ENCODE data around the gene MRAP. TPM values are rescaled to one million over a fixed set of nuclear protein-coding genes. Genes with fewer than 3 reads are reported as not detected.

Gene MRAP
- total RNA-seq, 1 experiment from 2014 or later, result not detected

DNA sequence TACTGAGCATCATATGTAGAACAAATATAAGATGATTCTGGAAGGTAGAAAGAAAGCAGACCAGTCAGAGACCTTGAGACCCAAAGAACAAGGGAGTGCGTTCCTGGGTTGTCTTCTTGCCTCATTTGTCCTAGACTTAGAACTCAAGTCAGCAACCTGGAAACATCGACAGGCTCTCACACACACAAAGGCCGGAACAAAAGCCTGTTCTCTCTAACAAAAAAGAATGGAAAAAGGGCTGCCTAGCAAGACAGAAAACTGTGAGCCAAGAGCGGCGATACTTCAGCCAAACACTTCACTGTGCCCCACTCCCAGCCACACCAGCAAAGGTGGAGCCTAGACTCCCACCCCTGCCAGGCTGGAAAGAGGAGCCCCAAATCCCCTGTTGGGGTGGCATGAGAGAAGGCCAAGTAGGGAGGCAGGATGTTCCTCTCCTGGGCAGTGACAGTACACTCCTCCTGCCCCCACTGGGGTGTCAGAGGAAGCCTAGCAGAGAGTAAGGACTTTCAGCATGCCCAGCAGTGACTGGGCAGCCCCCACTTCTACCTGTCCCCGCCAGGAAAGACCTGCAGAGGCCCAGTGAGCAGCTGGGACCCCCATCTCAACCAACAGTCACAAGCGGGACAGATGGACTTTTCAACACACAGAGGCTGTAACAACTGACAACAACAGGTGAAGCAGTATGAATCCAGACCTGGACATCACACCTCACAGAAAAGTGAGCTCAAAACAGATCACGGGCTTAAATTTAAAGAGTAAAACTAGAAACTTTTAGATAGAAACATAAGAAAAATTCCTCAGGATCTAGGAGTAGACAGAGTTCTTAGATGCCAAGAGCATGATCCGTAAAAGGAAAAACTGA lies 33.0 kb downstream of the MRAP start:
- intact Hi-C loops (cut with micrococcal nuclease; ENCODE audit: unreplicated experiment), result no loop called here
- Histone ChIP-seq H2AFZ (no peak overlapping the region), H3K27me3 (ENCODE audit: insufficient read depth, low read depth) (no peaks in the 10 kb centered on the region), H3K79me2 (ENCODE audit: low read depth) (no peaks in the 10 kb centered on the region), H3K4me1 (replicated peaks; ENCODE audit: insufficient read depth) (no peaks in the 10 kb centered on the region), H3F3A (ENCODE audit: insufficient read depth, low read depth) (no peaks in the 10 kb centered on the region; the same call in 1 of the 2 replicates), H4K20me1 (ENCODE audit: insufficient read depth) (0 out of 2 replicates have a peak, but pooled peaks cover 3% of the 10 kb centered on the region), H3K9me2 (ENCODE audit: insufficient read depth) (no peaks in the 10 kb centered on the region), H3K36me3 (ENCODE audit: low read depth) (no peaks in the 10 kb centered on the region), H3K4me2 (no peak overlapping the region), H3K4me3 (no peak overlapping the region), H3K9me3 (ENCODE audit: insufficient read depth, low read depth) (no peaks in the 10 kb centered on the region), H3K27ac (no peak overlapping the region)
- POLR2A ChIA-PET (ENCODE audit: unreplicated experiment), result interaction anchor here (0.6 kb wide), 1 partner anchor 11 kb away, joined by 8 read pairs; no protein-coding TSS in a partner anchor
- no peak for TF ChIP-seq EZH2 (IDR thresholded peaks at IDR 0.05; ENCODE audit: low read depth)
- TF ChIP-seq, protein P1, sequence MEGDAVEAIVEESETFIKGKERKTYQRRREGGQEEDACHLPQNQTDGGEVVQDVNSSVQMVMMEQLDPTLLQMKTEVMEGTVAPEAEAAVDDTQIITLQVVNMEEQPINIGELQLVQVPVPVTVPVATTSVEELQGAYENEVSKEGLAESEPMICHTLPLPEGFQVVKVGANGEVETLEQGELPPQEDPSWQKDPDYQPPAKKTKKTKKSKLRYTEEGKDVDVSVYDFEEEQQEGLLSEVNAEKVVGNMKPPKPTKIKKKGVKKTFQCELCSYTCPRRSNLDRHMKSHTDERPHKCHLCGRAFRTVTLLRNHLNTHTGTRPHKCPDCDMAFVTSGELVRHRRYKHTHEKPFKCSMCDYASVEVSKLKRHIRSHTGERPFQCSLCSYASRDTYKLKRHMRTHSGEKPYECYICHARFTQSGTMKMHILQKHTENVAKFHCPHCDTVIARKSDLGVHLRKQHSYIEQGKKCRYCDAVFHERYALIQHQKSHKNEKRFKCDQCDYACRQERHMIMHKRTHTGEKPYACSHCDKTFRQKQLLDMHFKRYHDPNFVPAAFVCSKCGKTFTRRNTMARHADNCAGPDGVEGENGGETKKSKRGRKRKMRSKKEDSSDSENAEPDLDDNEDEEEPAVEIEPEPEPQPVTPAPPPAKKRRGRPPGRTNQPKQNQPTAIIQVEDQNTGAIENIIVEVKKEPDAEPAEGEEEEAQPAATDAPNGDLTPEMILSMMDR (conservative IDR thresholded peaks at IDR 0.05), result no peak
- BruUV-seq (replicated peaks), result no TSS peak
- CTCF ChIA-PET, result no interaction called here
- DNase-seq, result no peak

GRCh38 chr21:32332463-32332951 lies 33.9 kb downstream of the MRAP start:
- DNase-seq, result no peak
- no peaks in the 10 kb centered on the region for H3K79me2 ChIP-seq (ENCODE audit: low read depth)
- no peak overlapping the region for H2AFZ ChIP-seq
- no peaks in the 10 kb centered on the region for H3K27me3 ChIP-seq (ENCODE audit: insufficient read depth, low read depth)
- ChIA-PET CTCF (no interaction called here), POLR2A (ENCODE audit: unreplicated experiment) (interaction anchor here (0.6 kb wide), 1 partner anchor 12 kb away, joined by 8 read pairs; no protein-coding TSS in a partner anchor)
- no TSS peak for BruUV-seq (replicated peaks)
- 0 out of 2 replicates have a peak, but pooled peaks cover 3% of the 10 kb centered on the region for H4K20me1 ChIP-seq (ENCODE audit: insufficient read depth)
- no peaks in the 10 kb centered on the region for H3K36me3 ChIP-seq (ENCODE audit: low read depth)
- intact Hi-C loops (cut with micrococcal nuclease; ENCODE audit: unreplicated experiment), result no loop called here
- H3K27ac ChIP-seq, result no peak overlapping the region
- H3K9me3 ChIP-seq (ENCODE audit: insufficient read depth, low read depth), result no peaks in the 10 kb centered on the region
- no peaks in the 10 kb centered on the region for H3K4me1 ChIP-seq (replicated peaks; ENCODE audit: insufficient read depth)
- TF ChIP-seq, protein P1 (conservative IDR thresholded peaks at IDR 0.05), result no peak
- no peak for TF ChIP-seq EZH2 (IDR thresholded peaks at IDR 0.05; ENCODE audit: low read depth)
- no peaks in the 10 kb centered on the region for H3K9me2 ChIP-seq (ENCODE audit: insufficient read depth)
- no peaks in the 10 kb centered on the region; the same call in 1 of the 2 replicates for H3F3A ChIP-seq (ENCODE audit: insufficient read depth, low read depth)
- H3K4me2 ChIP-seq, result no peak overlapping the region
- no peak overlapping the region for H3K4me3 ChIP-seq

- Histone ChIP-seq H3K9me2 (ENCODE audit: insufficient read depth) (no peaks in the 10 kb centered on the region), H3K4me1 (replicated peaks; ENCODE audit: insufficient read depth) (no peaks in the 10 kb centered on the region), H3K9me3 (ENCODE audit: insufficient read depth, low read depth) (no peaks in the 10 kb centered on the region), H3K36me3 (ENCODE audit: low read depth) (no peaks in the 10 kb centered on the region; the same call in 1 of the 2 replicates), H3K27ac (no peak overlapping the region), H4K20me1 (ENCODE audit: insufficient read depth) (0 out of 2 replicates have a peak, but pooled peaks cover 3% of the 10 kb centered on the region), H2AFZ (no peak overlapping the region), H3K79me2 (ENCODE audit: low read depth) (no peaks in the 10 kb centered on the region), H3F3A (ENCODE audit: insufficient read depth, low read depth) (no peaks in the 10 kb centered on the region; the same call in 1 of the 2 replicates), H3K27me3 (ENCODE audit: insufficient read depth, low read depth) (no peaks in the 10 kb centered on the region), H3K4me3 (no peak overlapping the region), H3K4me2 (no peak overlapping the region)
- no peak for TF ChIP-seq EZH2 (IDR thresholded peaks at IDR 0.05; ENCODE audit: low read depth)
- TF ChIP-seq, protein P1 (conservative IDR thresholded peaks at IDR 0.05), result no peak
- ChIA-PET POLR2A (ENCODE audit: unreplicated experiment) (interaction anchor here (0.6 kb wide), 1 partner anchor 432 kb away, joined by 4 read pairs; no protein-coding TSS in a partner anchor), CTCF (no interaction called here)
- no TSS peak for BruUV-seq (replicated peaks)
- no peak for DNase-seq
- intact Hi-C loops (cut with micrococcal nuclease; ENCODE audit: unreplicated experiment), result no loop called here
These were observed 35.5 kb downstream of the MRAP start for GRCh38 chr21:32333953-32334673.

Measured in PC-9 (cell line).